IMR-90 (cell line): ENCODE measurements around the gene CACNG5. TPM values are rescaled to one million over a fixed set of nuclear protein-coding genes. Genes with fewer than 3 reads are reported as not detected.

Experiments
- ATAC-seq: fragments of 200-7000 bp; cut with Tn5 transposase; 2 replicates; pipeline ENCODE4 v1.9.1; 2020; ENCODE audit warnings: low read depth, mild to moderate bottlenecking, moderate library complexity
- BruUV-seq: library from RNA; stranded (reverse); fragments of 400-500 nt; replicated peaks from 2 replicates; lab custom pipeline; 2021; lab: Mats Ljungman, UMichigan
- CTCF ChIA-PET: fragments of 300-600 bp; formaldehyde crosslinking; extraction: SDS; loops from one replicate; lab custom pipeline; 2021; ENCODE audit warnings: antibody characterized with exemption; lab: Yijun Ruan, JAX
- POLR2A ChIA-PET: fragments of 300-600 bp; sonication (Branson Sonifier 250); formaldehyde crosslinking; loops from one replicate; lab custom pipeline; 2022; ENCODE audit warnings: antibody characterized with exemption; ENCODE audit not compliant: unreplicated experiment; lab: Charles Lee
- DNase-seq: peaks from one replicate; pipeline ENCODE4 v3.0.0; 2013
- H2AFZ ChIP-seq: replicated peaks from 2 replicates; pipeline ENCODE3; 2013; ENCODE audit warnings: low read length, mild to moderate bottlenecking; ENCODE audit not compliant: poor library complexity
- H2AK5ac ChIP-seq: 2 replicates; pipeline ENCODE4 v1.6.1; 2013; ENCODE audit warnings: low read depth, low read length, inconsistent platforms
- H2AK9ac ChIP-seq: replicated peaks from 2 replicates; pipeline ENCODE3; 2013; ENCODE audit warnings: mild to moderate bottlenecking, low read depth, low read length, moderate library complexity; ENCODE audit not compliant: poor library complexity
- H2BK120ac ChIP-seq: 2 replicates; pipeline ENCODE4 v1.6.1; 2013; ENCODE audit warnings: low read depth, low read length, inconsistent platforms
- H2BK15ac ChIP-seq: 3 replicates; pipeline ENCODE4 v1.6.1; 2013; ENCODE audit warnings: low read depth, low read length, inconsistent platforms
- H2BK20ac ChIP-seq: 2 replicates; pipeline ENCODE4 v1.6.1; 2013; ENCODE audit warnings: low read depth, mild to moderate bottlenecking, inconsistent platforms, low read length, moderate library complexity
- H2BK5ac ChIP-seq: 2 replicates; pipeline ENCODE4 v1.6.1; 2013; ENCODE audit warnings: mild to moderate bottlenecking, low read depth, low read length, inconsistent platforms; ENCODE audit not compliant: poor library complexity, severe bottlenecking
- H3K14ac ChIP-seq: replicated peaks from 2 replicates; pipeline ENCODE4 v1.6.1; 2013; ENCODE audit warnings: low read depth, low read length, inconsistent platforms
- H3K18ac ChIP-seq: 2 replicates; pipeline ENCODE4 v1.6.1; 2013; ENCODE audit warnings: low read depth, low read length, control low read depth
- H3K23ac ChIP-seq: 2 replicates; pipeline ENCODE4 v1.6.1; 2013; ENCODE audit warnings: low read depth, low read length, inconsistent platforms
- H3K27ac ChIP-seq: 2 replicates; pipeline ENCODE4 v1.5.1; 2013; ENCODE audit warnings: mild to moderate bottlenecking, control low read depth, low read length; ENCODE audit not compliant: insufficient read depth
- H3K27me3 ChIP-seq: 2 replicates; pipeline ENCODE4 v1.6.1; 2013; ENCODE audit warnings: low read length; ENCODE audit not compliant: control insufficient read depth, insufficient read depth
- H3K36me3 ChIP-seq: 2 replicates; pipeline ENCODE4 v1.6.1; 2013; ENCODE audit warnings: low read length, mixed read lengths; ENCODE audit not compliant: control insufficient read depth, insufficient read depth
- H3K4ac ChIP-seq: 2 replicates; pipeline ENCODE4 v1.6.1; 2013; ENCODE audit warnings: low read depth, low read length, inconsistent platforms
- H3K4me1 ChIP-seq: 2 replicates; pipeline ENCODE4 v1.6.1; 2013; ENCODE audit warnings: low read length, mixed read lengths; ENCODE audit not compliant: control insufficient read depth, insufficient read depth
- H3K4me2 ChIP-seq: 2 replicates; pipeline ENCODE4 v1.6.1; 2013; ENCODE audit warnings: low read depth, mild to moderate bottlenecking, control low read depth, low read length, moderate library complexity
- H3K4me3 ChIP-seq: 2 replicates; pipeline ENCODE4 v1.5.1; 2013; ENCODE audit warnings: low read depth, mild to moderate bottlenecking, control low read depth, low read length, moderate library complexity; ENCODE audit not compliant: insufficient read depth
- H3K56ac ChIP-seq: 2 replicates; pipeline ENCODE4 v1.6.1; 2013; ENCODE audit warnings: low read length, inconsistent platforms; ENCODE audit not compliant: insufficient read depth; ENCODE audit errors: extremely low read depth
- H3K79me1 ChIP-seq, 2 experiments: 2 replicates each; pipeline ENCODE4 v1.6.1; 2013; ENCODE audit warnings: low read length in 2 of 2, inconsistent platforms in 1 of 2, low read depth in 1 of 2
- H3K9ac ChIP-seq: 2 replicates; pipeline ENCODE4 v1.6.1; 2013; ENCODE audit warnings: low read depth, low read length, control low read depth
- H3K9me1 ChIP-seq: 2 replicates; pipeline ENCODE4 v1.6.1; 2013; ENCODE audit warnings: low read length, inconsistent platforms; ENCODE audit not compliant: insufficient read depth
- H3K9me3 ChIP-seq: 2 replicates; pipeline ENCODE4 v1.6.1; 2013; ENCODE audit warnings: low read length; ENCODE audit not compliant: control insufficient read depth, insufficient read depth
- H4K20me1 ChIP-seq: 2 replicates; pipeline ENCODE4 v1.6.1; 2013; ENCODE audit warnings: low read length, inconsistent platforms; ENCODE audit not compliant: insufficient read depth
- H4K5ac ChIP-seq: 2 replicates; pipeline ENCODE4 v1.6.1; 2013; ENCODE audit warnings: mild to moderate bottlenecking, low read depth, low read length, control low read depth
- H4K8ac ChIP-seq, 2 experiments: 2 replicates each; pipeline ENCODE4 v1.6.1; 2013; ENCODE audit warnings: low read depth in 2 of 2, low read length in 2 of 2, control low read depth in 1 of 2, inconsistent platforms in 1 of 2
- H4K91ac ChIP-seq: 2 replicates; pipeline ENCODE4 v1.6.1; 2013; ENCODE audit warnings: low read depth, low read length, inconsistent platforms; ENCODE audit not compliant: insufficient read depth
- FOS ChIP-seq: fragments of 150-350 bp; IDR thresholded peaks from 2 replicates; pipeline ENCODE4 v1.6.1; 2016; ENCODE audit warnings: low read depth, low read length
- NFE2L2 ChIP-seq: fragments of 150-350 bp; IDR thresholded peaks from 2 replicates; pipeline ENCODE4 v1.6.1; 2016; ENCODE audit warnings: low read depth, mild to moderate bottlenecking, low read length
- RCOR1 ChIP-seq: IDR thresholded peaks from 2 replicates; pipeline ENCODE4 v1.6.1; 2012; ENCODE audit warnings: mild to moderate bottlenecking, low read length, improper control_type of control experiment; ENCODE audit not compliant: insufficient replicate concordance
- WGBS, 2 experiments: methylation state at CpG; one replicate each; pipeline versions ENCODE4 v1.1.5 to v1.1.7; 2013; ENCODE audit warnings: missing lambda C conversion rate in 2 of 2; ENCODE audit not compliant: insufficient read length in 1 of 2; ENCODE audit errors: extremely low coverage in 2 of 2; 5-methylcytosine and 5-hydroxymethylcytosine counted together
- dilution Hi-C: fragments of 300-500 bp; cut with HindIII; formaldehyde crosslinking; loops from one replicate; pipeline ENCODE4 v1.14.3; 2018; ENCODE audit warnings: low sequenced_read_pairs; ENCODE audit not compliant: unreplicated experiment
- in situ Hi-C: fragments of 300-500 bp; cut with MboI; formaldehyde crosslinking; loops from 3 replicates; pipeline ENCODE4 v1.14.3; 2019; ENCODE audit warnings: low sequenced_read_pairs, inconsistent platforms, mixed read lengths
- intact Hi-C: fragments of 100-400 bp; cut with micrococcal nuclease; formaldehyde crosslinking; loops from 2 replicates; pipeline ENCODE4 v1.10.0; 2022
- polyA plus RNA-seq, 3 experiments: library from polyadenylated mRNA; depleted of rRNA; stranded (reverse); fragments of >200 nt; gene quantifications; 2 replicates each; pipeline ENCODE4 v1.2.3, GENCODE V29; 2012; ENCODE audit warnings: low replicate concordance in 1 of 3
- total RNA-seq: library from RNA; depleted of rRNA; stranded (reverse); fragments of >200 nt; gene quantifications from 2 replicates; pipeline ENCODE4 v1.2.3, GENCODE V29; 2012

Gene CACNG5
- total and polyA plus RNA-seq, 2 of the 4 experiments (the other 2 are of a cell fraction): not detected

GRCh38 chr17:66807182-66807581 is 27.7 kb upstream of the CACNG5 start:
- dilution Hi-C loops (no loop called here), in situ Hi-C loops (no loop called here), intact Hi-C loops (no loop called here)
- peaks cover 0 to 3% of the 10 kb centered on the region in 2 experiments; a peak in 1 of 4 replicates for H3K79me1 ChIP-seq
- TF ChIP-seq FOS: no peak
- no peak for TF ChIP-seq NFE2L2
- no peak for TF ChIP-seq RCOR1
- H3K4ac ChIP-seq: no peak overlapping the region
- no peak overlapping the region for H2BK5ac ChIP-seq
- no peak overlapping the region for H3K56ac ChIP-seq
- no peak overlapping the region for H3K4me2 ChIP-seq
- H3K23ac ChIP-seq: no peak overlapping the region
- H3K4me1 ChIP-seq: no peaks in the 10 kb centered on the region
- H4K91ac ChIP-seq: no peak overlapping the region
- H2AK9ac ChIP-seq: no peak overlapping the region
- DNase-seq: no peak
- POLR2A ChIA-PET: no interaction called here
- CTCF ChIA-PET: interaction anchor here (0.5 kb wide), 1 partner anchor 9 kb away, joined by 5 read pairs; no protein-coding TSS in a partner anchor
- H3K9me1 ChIP-seq: no peaks in the 10 kb centered on the region; the same call in 1 of the 2 replicates
- H3K18ac ChIP-seq: no peak overlapping the region
- no peak overlapping the region for H4K5ac ChIP-seq
- no peak overlapping the region for H3K4me3 ChIP-seq
- no peak overlapping the region for H2BK120ac ChIP-seq
- no peak overlapping the region for H2AK5ac ChIP-seq
- no peaks in the 10 kb centered on the region for H3K27me3 ChIP-seq
- WGBS, 2 experiments: 90% methylated on average over 5 of the region's 10 CpGs; no CpG with 5 or more reads in 1 of the 2 experiments
- no peaks in the 10 kb centered on the region for H4K20me1 ChIP-seq
- no peak overlapping the region for H3K27ac ChIP-seq
- no peak overlapping the region for H2AFZ ChIP-seq
- no peaks in the 10 kb centered on the region for H3K9me3 ChIP-seq
- BruUV-seq: no TSS peak
- no peak overlapping the region for H2BK20ac ChIP-seq
- no peak overlapping the region for H4K8ac ChIP-seq
- no peak overlapping the region for H2BK15ac ChIP-seq
- ATAC-seq: no peak
- no peak overlapping the region for H3K14ac ChIP-seq
- peaks cover 18% of the 10 kb centered on the region for H3K36me3 ChIP-seq
- H3K9ac ChIP-seq: no peak overlapping the region
